H1 (cell line): Measurements from ENCODE around the gene SEMA3E. TPM values are rescaled to one million over a fixed set of nuclear protein-coding genes. Genes with fewer than 3 reads are reported as not detected.

Experiments used
- CBX5 ChIP-seq: fragments of 300-800, 300-1000 bp; sonication (generic); IDR thresholded peaks from 2 replicates; pipeline ENCODE4 v1.7.1; 2016; ENCODE audit warnings: antibody characterized with exemption, low read length, low read depth
- CTCF ChIP-seq, 3 experiments: IDR thresholded peaks; 1 replicate in 2 of 3; 2 replicates in 1 of 3; pipeline versions ENCODE4 v1.5.1 to v1.6.1; 2011; ENCODE audit warnings: low read length in 3 of 3, mild to moderate bottlenecking in 3 of 3, inconsistent platforms in 2 of 3, low read depth in 1 of 3, moderate library complexity in 1 of 3; ENCODE audit not compliant: insufficient read depth in 1 of 3; ENCODE audit errors: control extremely low read depth in 1 of 3
- JUND ChIP-seq: IDR thresholded peaks from 2 replicates; pipeline ENCODE4 v1.6.1; 2011; ENCODE audit warnings: mild to moderate bottlenecking, improper control_type of control experiment, low read length
- RBBP5 ChIP-seq: IDR thresholded peaks from 2 replicates; pipeline ENCODE4 v1.7.1; 2012; ENCODE audit warnings: low read depth, mild to moderate bottlenecking, inconsistent platforms, low read length, moderate library complexity, borderline replicate concordance
- polyA plus RNA-seq, 7 experiments: library from polyadenylated mRNA; depleted of rRNA in 3 of 7; stranded (reverse) in 5 of 7; unstranded in 2 of 7; fragments of >200 nt in 5 of 7; fragments of 200-250 nt in 2 of 7; gene quantifications; 1 replicate in 5 of 7; 2 replicates in 1 of 7; 4 replicates in 1 of 7; pipeline versions ENCODE4 v1.2.1 to v1.2.3, GENCODE V29; 2011 to 2013; ENCODE audit warnings: missing spikeins in 2 of 7, mixed read lengths in 2 of 7
- total RNA-seq: library from RNA; stranded (reverse); fragmentation: NEBNext Ultra II Directional; extraction: Animal tissue kit (Norgen Biotek cat#: 25700); gene quantifications from 2 replicates; pipeline ENCODE4 v1.2.1, GENCODE V29; 2021

The SEMA3E gene
- total and polyA plus RNA-seq, 2 of the 8 experiments (the other 6 are each of a cell fraction or from before 2014, with no cell fraction given): 0.93 to 0.94 TPM

DNA sequence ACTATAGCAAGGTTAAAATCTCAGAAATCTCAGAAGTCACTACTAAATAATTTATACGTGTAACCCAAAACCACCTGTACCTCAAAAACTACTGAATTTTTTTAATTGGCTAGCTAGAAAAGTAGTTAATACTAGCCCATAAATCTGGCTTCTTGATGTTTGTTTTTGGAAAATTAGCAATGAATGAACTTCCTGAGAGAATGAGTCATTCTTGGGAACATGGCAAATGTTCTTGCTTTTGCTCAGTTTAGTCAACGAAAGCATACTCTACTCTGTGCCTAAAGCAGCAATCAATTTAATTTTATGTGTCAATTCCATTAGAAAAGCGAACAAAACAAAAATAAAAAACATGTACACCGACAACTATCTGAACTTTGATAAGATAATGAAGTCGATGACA is 69.2 kb downstream of the SEMA3E start (continued):
- TF ChIP-seq CTCF (IDR thresholded peaks at IDR 0.05; ENCODE audit: control extremely low read depth in 1 of 3, insufficient read depth in 1 of 3, low read depth in 1 of 3, low read length in 3 of 3): no peak
- no peak for TF ChIP-seq CBX5
- no peak for TF ChIP-seq JUND
- TF ChIP-seq RBBP5: no peak
